HUES48 (cell line): ENCODE measurements around the gene CXorf49B.
"Not testable (repeated sequence)": the region's sequence is repeated elsewhere in the genome, so short reads cannot be mapped to it uniquely, and the experiment has no call there.

Experiments
- H3K27ac ChIP-seq: one replicate; pipeline ENCODE4 v1.7.0; 2013; ENCODE audit warnings: low read depth, low read length, inconsistent platforms
- H3K27me3 ChIP-seq: 2 replicates; pipeline ENCODE4 v1.6.1; 2013; ENCODE audit warnings: mild to moderate bottlenecking, low read length; ENCODE audit not compliant: control insufficient read depth, insufficient read depth
- H3K36me3 ChIP-seq: 2 replicates; pipeline ENCODE4 v1.6.1; 2013; ENCODE audit warnings: low read length; ENCODE audit not compliant: control insufficient read depth, insufficient read depth
- H3K4me1 ChIP-seq: 2 replicates; pipeline ENCODE4 v1.6.1; 2013; ENCODE audit warnings: mild to moderate bottlenecking, low read length; ENCODE audit not compliant: control insufficient read depth, insufficient read depth
- H3K4me3 ChIP-seq: 2 replicates; pipeline ENCODE4 v1.5.1; 2013; ENCODE audit warnings: mild to moderate bottlenecking, low read depth, low read length
- H3K9ac ChIP-seq: 2 replicates; pipeline ENCODE4 v1.6.1; 2013; ENCODE audit warnings: mild to moderate bottlenecking, low read depth, low read length, moderate library complexity
- H3K9me3 ChIP-seq: 2 replicates; pipeline ENCODE4 v1.6.1; 2013; ENCODE audit warnings: low read length; ENCODE audit not compliant: control insufficient read depth, insufficient read depth

The CXorf49B gene

GRCh38 chrX:71782225-71782949 is 19.2 kb downstream of the CXorf49B start:
- not testable (repeated sequence) for H3K27me3 ChIP-seq, H3K4me1 ChIP-seq, H3K36me3 ChIP-seq, H3K4me3 ChIP-seq, H3K27ac ChIP-seq, H3K9me3 ChIP-seq, H3K9ac ChIP-seq

- H3K27me3 ChIP-seq, H3K9ac ChIP-seq, H3K9me3 ChIP-seq, H3K4me1 ChIP-seq, H3K4me3 ChIP-seq, H3K36me3 ChIP-seq, H3K27ac ChIP-seq: not testable (repeated sequence)
These were observed 19.8 kb downstream of the CXorf49B start for GRCh38 chrX:71782950-71783299.

- not testable (repeated sequence) for H3K4me1 ChIP-seq, H3K9me3 ChIP-seq, H3K36me3 ChIP-seq
These were observed 20.6 kb downstream of the CXorf49B start for GRCh38 chrX:71783569-71784347.

DNA sequence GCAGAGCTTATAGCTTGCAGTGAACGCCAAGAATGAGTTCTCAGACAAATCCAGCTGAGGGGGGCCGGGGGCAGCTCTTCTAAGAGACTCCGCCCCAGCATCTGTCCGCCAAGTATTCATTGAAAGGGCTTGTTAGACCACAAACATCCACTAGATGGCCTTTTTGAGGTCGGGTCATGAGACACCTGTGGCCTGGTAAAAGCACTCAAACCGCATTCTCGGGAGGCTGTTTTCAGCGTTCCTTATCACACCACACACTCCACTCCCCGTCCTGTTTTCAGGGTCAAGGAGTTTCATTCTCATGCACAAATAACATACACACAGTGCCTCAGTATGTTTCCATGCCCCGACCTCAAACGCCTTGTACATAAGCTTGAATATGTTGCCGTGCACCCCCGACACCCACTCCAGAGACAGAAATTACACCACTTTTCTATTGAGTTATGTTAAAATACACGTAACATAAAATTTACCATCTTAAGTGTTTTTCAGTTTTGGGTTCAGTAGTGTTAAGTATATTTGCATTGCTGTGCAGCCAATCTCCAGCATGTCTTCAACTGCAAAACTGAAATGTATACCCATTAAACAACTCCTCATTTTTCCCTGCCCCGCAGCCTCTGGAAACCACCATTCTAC is 21.3 kb downstream of the CXorf49B start:
- H3K4me1 ChIP-seq, H3K4me3 ChIP-seq, H3K9ac ChIP-seq, H3K9me3 ChIP-seq, H3K36me3 ChIP-seq, H3K27ac ChIP-seq, H3K27me3 ChIP-seq: not testable (repeated sequence)

More at GRCh38 chrX:71783569-71784347, 20.6 kb downstream of the CXorf49B start:
- H3K27ac ChIP-seq, H3K27me3 ChIP-seq, H3K9ac ChIP-seq, H3K4me3 ChIP-seq: not testable (repeated sequence)

GRCh38 chrX:71806450-71806849 is 43.3 kb downstream of the CXorf49B start:
- not testable (repeated sequence) for H3K9me3 ChIP-seq, H3K36me3 ChIP-seq, H3K27ac ChIP-seq, H3K9ac ChIP-seq, H3K4me3 ChIP-seq, H3K27me3 ChIP-seq, H3K4me1 ChIP-seq

GRCh38 chrX:71809886-71810285 is 46.7 kb downstream of the CXorf49B start:
- H3K9me3 ChIP-seq = peaks cover 12% of the 10 kb centered on the region
- H3K27me3 ChIP-seq = no peaks in the 10 kb centered on the region
- H3K4me1 ChIP-seq = no peaks in the 10 kb centered on the region
- no peaks in the 10 kb centered on the region for H3K36me3 ChIP-seq
- H3K9ac ChIP-seq = no peak overlapping the region
- no peak overlapping the region for H3K4me3 ChIP-seq
- H3K27ac ChIP-seq = no peak overlapping the region

- Histone ChIP-seq H3K36me3 (no peaks in the 10 kb centered on the region), H3K9ac (no peak overlapping the region), H3K27ac (no peak overlapping the region), H3K9me3 (peaks cover 19% of the 10 kb centered on the region), H3K27me3 (no peaks in the 10 kb centered on the region), H3K4me1 (no peaks in the 10 kb centered on the region), H3K4me3 (no peak overlapping the region)
These were observed 51.2 kb downstream of the CXorf49B start for GRCh38 chrX:71814123-71814912.

DNA sequence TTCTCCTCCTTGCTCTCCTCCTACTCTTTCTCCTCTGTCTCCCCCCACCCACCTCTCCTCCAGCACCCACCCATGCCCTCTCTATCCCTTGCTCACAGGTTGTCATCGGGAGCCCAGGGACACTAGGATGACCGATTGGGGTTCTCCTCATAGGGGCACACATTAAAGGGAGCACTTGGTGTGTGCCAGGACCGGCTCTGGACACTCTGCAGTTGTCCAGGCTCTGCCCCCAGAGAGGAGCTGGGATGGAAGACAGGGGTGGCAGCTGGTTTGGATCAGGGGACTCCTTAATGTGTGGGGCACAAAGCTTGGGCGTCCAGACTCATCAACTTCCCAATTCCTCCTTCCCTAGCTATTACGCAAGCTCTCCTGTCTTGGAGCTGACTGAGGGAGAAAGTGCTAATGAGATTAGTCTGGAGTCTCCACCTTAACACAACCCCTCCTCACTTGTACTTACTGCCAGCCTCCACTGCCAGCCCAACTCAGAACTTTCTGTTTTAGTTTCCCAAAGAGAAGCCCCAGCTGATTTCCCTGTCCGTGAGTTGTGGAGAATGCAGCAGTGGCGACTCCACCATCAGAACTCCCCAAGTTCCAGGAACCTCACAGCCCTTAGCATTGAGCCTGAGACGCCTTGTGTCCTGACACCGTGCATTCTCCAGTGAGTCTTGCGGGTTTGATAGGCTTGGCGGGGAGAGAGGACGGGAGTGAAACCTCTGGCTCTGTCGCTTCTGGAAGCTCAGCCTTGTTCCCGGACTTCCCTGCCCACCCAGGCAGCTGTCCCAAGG is 52.2 kb downstream of the CXorf49B start:
- peaks cover 19% of the 10 kb centered on the region for H3K9me3 ChIP-seq
- H3K27me3 ChIP-seq = no peaks in the 10 kb centered on the region
- no peak overlapping the region for H3K4me3 ChIP-seq
- no peak overlapping the region for H3K9ac ChIP-seq
- no peaks in the 10 kb centered on the region for H3K4me1 ChIP-seq
- H3K27ac ChIP-seq = no peak overlapping the region
- H3K36me3 ChIP-seq = no peaks in the 10 kb centered on the region

- Histone ChIP-seq H3K27ac (no peak overlapping the region), H3K4me3 (no peak overlapping the region), H3K36me3 (no peaks in the 10 kb centered on the region), H3K9me3 (peaks cover 19% of the 10 kb centered on the region), H3K27me3 (no peaks in the 10 kb centered on the region), H3K9ac (no peak overlapping the region), H3K4me1 (no peaks in the 10 kb centered on the region)
These were observed 52.7 kb downstream of the CXorf49B start for GRCh38 chrX:71815906-71816156.
